Left lung (tissue), 10 donors: ENCODE measurements around the gene C15orf61. TPM values are rescaled to one million over a fixed set of nuclear protein-coding genes. Genes with fewer than 3 reads are reported as not detected.

Experiments used
- ATAC-seq: fragments of 200-7000 bp; cut with Tn5 transposase; one replicate; pipeline ENCODE4 v1.9.1; 2020; ENCODE audit warnings: moderate library complexity
- DNase-seq, 4 donors: peaks; one replicate each; pipeline ENCODE4 v3.0.0-alpha.2; 2013 to 2020
- H3K27ac ChIP-seq, 2 donors: fragments of 200-600 bp; sonication (generic) in 1 of 2; one replicate each; pipeline versions ENCODE4 v1.5.0 to v1.8.0; 2020 to 2021
- H3K27me3 ChIP-seq, 2 donors: fragments of 200-600 bp; sonication (generic) in 1 of 2; one replicate each; pipeline versions ENCODE4 v1.5.0 to v1.8.0; 2020 to 2021
- H3K36me3 ChIP-seq, 2 donors: fragments of 200-600 bp; sonication (generic) in 1 of 2; one replicate each; pipeline versions ENCODE4 v1.5.0 to v1.8.0; 2020 to 2021
- H3K4me1 ChIP-seq, 2 donors: fragments of 200-600 bp; one replicate each; pipeline ENCODE4 v1.8.0; 2021
- H3K4me3 ChIP-seq, 2 donors: fragments of 200-600 bp; sonication (generic) in 1 of 2; one replicate each; pipeline versions ENCODE4 v1.5.0 to v1.8.0; 2020 to 2021; ENCODE audit warnings: mild to moderate bottlenecking in 1 of 2
- H3K9me3 ChIP-seq, 2 donors: fragments of 200-600 bp; sonication (generic) in 1 of 2; one replicate each; pipeline versions ENCODE4 v1.5.0 to v1.8.0; 2020 to 2021
- CTCF ChIP-seq, 2 donors: fragments of 200-600 bp; sonication (generic) in 1 of 2; IDR thresholded peaks; one replicate each; pipeline versions ENCODE4 v1.5.0 to v1.8.0; 2021; ENCODE audit warnings: antibody characterized with exemption in 2 of 2
- intact Hi-C, 2 donors: fragments of 100-400 bp; cut with DNase I; formaldehyde crosslinking; loops; one replicate each; pipeline versions ENCODE4 v1.11.2 to v1.14.2; 2022
- polyA plus RNA-seq, 6 donors: library from polyadenylated mRNA; unstranded; fragments of 120-200 nt; gene quantifications; one replicate each; pipeline ENCODE4 v1.2.1, GENCODE V29; 2013; ENCODE audit not compliant: insufficient read length in 6 of 6
- total RNA-seq, 2 donors: library from RNA; stranded (reverse); fragmentation: NEBNext Ultra II Directional; extraction: Animal tissue kit (Norgen Biotek cat#: 25700); gene quantifications; one replicate each; pipeline ENCODE4 v1.2.1, GENCODE V29; 2021
- donor health status: DM: no; HTN: yes; CAD: no.
- donor health status: DM: no; HTN: no; CAD: no.

Gene C15orf61
- total and polyA plus RNA-seq, 8 donors = 4.0 to 7.8 (median 6.4) TPM

- H3K27me3 ChIP-seq = no peaks in the 10 kb centered on the region
- peaks cover 0 to 18% of the 10 kb centered on the region in 2 donors for H3K4me1 ChIP-seq
- DNase-seq = no peak
- no peak overlapping the region for H3K4me3 ChIP-seq
- H3K27ac ChIP-seq = no peak overlapping the region
- peaks cover 0 to 10% of the 10 kb centered on the region in 2 donors for H3K36me3 ChIP-seq
- intact Hi-C loops = loop anchor here in 1 of 2 donors (10.0 kb wide), 1 partner anchor 326 kb away; no protein-coding TSS in a partner anchor
- H3K9me3 ChIP-seq = no peaks in the 10 kb centered on the region
- no peak for ATAC-seq
- no peak for TF ChIP-seq CTCF (IDR thresholded peaks at IDR 0.05)
Measured at GRCh38 chr15:67508407-67508806, 12.5 kb upstream of the C15orf61 start.

DNA sequence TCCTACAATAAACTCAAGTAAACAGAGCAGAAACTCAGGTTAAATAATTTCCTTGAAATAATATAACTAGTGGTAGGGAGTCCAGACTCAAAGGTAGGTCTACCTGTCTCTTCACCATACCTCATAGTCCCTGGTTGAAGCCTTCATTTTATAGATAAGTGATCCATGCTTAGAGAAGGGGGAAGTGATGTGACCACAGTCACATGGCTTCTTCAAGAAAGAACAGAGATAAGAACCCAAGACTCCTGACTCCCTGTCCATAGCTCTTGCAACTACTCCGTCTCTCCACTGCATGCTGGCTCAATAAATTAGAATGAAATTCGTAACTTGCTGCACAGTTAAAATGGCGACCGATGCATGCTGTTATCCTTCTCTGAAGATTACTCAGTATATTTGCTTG is 11.0 kb upstream of the C15orf61 start:
- peaks cover 0 to 18% of the 10 kb centered on the region in 2 donors for H3K4me1 ChIP-seq
- ATAC-seq (no peak), DNase-seq (no peak)
- no peak overlapping the region for H3K4me3 ChIP-seq
- no peak for TF ChIP-seq CTCF (IDR thresholded peaks at IDR 0.05)
- no peak overlapping the region for H3K27ac ChIP-seq
- H3K9me3 ChIP-seq = no peaks in the 10 kb centered on the region
- H3K36me3 ChIP-seq = peaks cover 0 to 15% of the 10 kb centered on the region in 2 donors
- intact Hi-C loops = loop anchor here in 1 of 2 donors (10.0 kb wide), 1 partner anchor 325 kb away; no protein-coding TSS in a partner anchor
- H3K27me3 ChIP-seq = no peaks in the 10 kb centered on the region

DNA sequence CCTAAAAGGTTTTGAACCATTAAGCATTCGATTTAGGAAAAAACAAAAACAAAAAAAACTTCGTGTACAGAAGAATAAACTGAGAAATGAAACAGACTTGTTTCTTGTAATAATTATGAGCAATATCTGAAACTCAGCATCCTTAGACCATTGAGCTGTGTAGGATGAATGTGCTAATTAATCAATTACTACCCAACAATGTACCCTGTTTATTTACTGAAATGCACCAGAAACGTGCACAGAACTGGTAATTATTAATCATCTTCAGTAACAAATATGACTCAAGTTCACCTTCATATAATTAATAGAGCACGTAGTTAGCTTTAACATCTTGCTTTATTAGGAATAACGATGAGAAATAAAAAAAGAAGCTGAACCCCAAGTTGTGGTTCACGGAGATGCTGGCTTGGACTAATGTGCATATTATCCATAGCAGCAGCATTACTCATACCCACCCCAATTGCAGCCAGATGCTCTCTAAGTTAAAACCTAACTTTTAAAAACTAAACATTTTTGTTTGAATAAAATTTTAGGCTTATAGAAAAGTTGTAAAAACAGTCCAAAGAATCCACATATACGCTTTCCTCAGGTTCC is 10.2 kb upstream of the C15orf61 start:
- ATAC-seq (no peak), DNase-seq (no peak)
- intact Hi-C loops = no loop called here
- no peak for TF ChIP-seq CTCF (IDR thresholded peaks at IDR 0.05)
- H3K4me1 ChIP-seq = peaks cover 0 to 18% of the 10 kb centered on the region in 2 donors
- H3K27ac ChIP-seq = no peak overlapping the region
- H3K9me3 ChIP-seq = no peaks in the 10 kb centered on the region
- no peaks in the 10 kb centered on the region for H3K27me3 ChIP-seq
- no peak overlapping the region for H3K4me3 ChIP-seq
- H3K36me3 ChIP-seq = peaks cover 0 to 19% of the 10 kb centered on the region in 2 donors

- Histone ChIP-seq H3K27me3 (no peaks in the 10 kb centered on the region), H3K9me3 (no peaks in the 10 kb centered on the region), H3K4me1 (peaks cover 0 to 10% of the 10 kb centered on the region in 2 donors), H3K4me3 (no peak overlapping the region), H3K36me3 (peaks cover 0 to 19% of the 10 kb centered on the region in 2 donors), H3K27ac (no peak overlapping the region)
- no peak for TF ChIP-seq CTCF (IDR thresholded peaks at IDR 0.05)
- DNase-seq = no peak
- ATAC-seq = no peak
- intact Hi-C loops = no loop called here
Measured at GRCh38 chr15:67511606-67512005, 9.3 kb upstream of the C15orf61 start.

DNA sequence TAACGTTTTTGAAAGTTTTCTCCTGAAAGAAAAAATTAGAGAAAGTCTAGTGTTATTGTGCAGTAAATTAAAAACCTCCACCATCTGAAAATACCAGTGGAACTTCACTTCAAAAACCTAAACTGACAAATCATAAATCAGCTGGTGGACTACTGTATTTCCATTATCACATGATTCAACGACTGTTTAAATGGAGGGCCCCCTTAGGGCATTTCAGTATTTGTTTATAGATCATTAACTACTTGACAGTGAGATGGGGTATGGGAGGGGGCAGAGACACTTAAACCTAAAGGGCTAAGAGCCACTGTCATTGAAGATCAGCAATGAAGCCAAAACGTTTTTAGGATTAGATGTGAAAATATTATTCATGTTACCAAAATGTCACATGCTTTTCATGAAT is 8.8 kb upstream of the C15orf61 start:
- no peak overlapping the region for H3K4me3 ChIP-seq
- ATAC-seq (no peak), DNase-seq (no peak)
- H3K27me3 ChIP-seq = no peaks in the 10 kb centered on the region
- intact Hi-C loops = no loop called here
- H3K9me3 ChIP-seq = no peaks in the 10 kb centered on the region
- no peak for TF ChIP-seq CTCF (IDR thresholded peaks at IDR 0.05)
- H3K36me3 ChIP-seq = peaks cover 0 to 19% of the 10 kb centered on the region in 2 donors
- no peak overlapping the region for H3K27ac ChIP-seq
- H3K4me1 ChIP-seq = peaks cover 0 to 5% of the 10 kb centered on the region in 2 donors
